NK-92 treated with Interleukin-12 subunit alpha and Interleukin-12 subunit beta, amount 100 ng/mL, for 24 hours (cell line): Measurements from ENCODE around the gene GPR89A.
"Not testable (repeated sequence)": the region's sequence is repeated elsewhere in the genome, so short reads cannot be mapped to it uniquely, and the experiment has no call there.

Source experiments
- DNase-seq: peaks from one replicate; lab custom pipeline; 2025; lab: John Stamatoyannopoulos, UW

The GPR89A gene

GRCh38 chr1:145686078-145686477 is 78.3 kb downstream of the GPR89A start:
- not testable (repeated sequence) for DNase-seq

- DNase-seq: no peak
Measured at GRCh38 chr1:145688328-145688727, 80.5 kb downstream of the GPR89A start.

- DNase-seq: no peak
Measured at GRCh38 chr1:145688924-145689323, 81.1 kb downstream of the GPR89A start.

GRCh38 chr1:145689922-145690321 is 82.1 kb downstream of the GPR89A start:
- DNase-seq: no peak

GRCh38 chr1:145690587-145691558 is 83.1 kb downstream of the GPR89A start:
- peak; percentile 35 for DNase-seq

GRCh38 chr1:145692785-145693443 is 85.1 kb downstream of the GPR89A start:
- DNase-seq: no peak

GRCh38 chr1:145695821-145696629 is 88.2 kb downstream of the GPR89A start:
- DNase-seq: no peak

- no peak for DNase-seq
Measured at GRCh38 chr1:145696630-145696960, 88.8 kb downstream of the GPR89A start.

GRCh38 chr1:145701306-145701862 is 93.6 kb downstream of the GPR89A start:
- DNase-seq: no peak

- DNase-seq: no peak
Measured at GRCh38 chr1:145702052-145702451, 94.3 kb downstream of the GPR89A start.

GRCh38 chr1:145702826-145703225 is 95.0 kb downstream of the GPR89A start:
- no peak for DNase-seq

- no peak for DNase-seq
Measured at GRCh38 chr1:145705622-145706021, 97.8 kb downstream of the GPR89A start.

- DNase-seq: no peak
Measured at GRCh38 chr1:145706086-145706664, 98.4 kb downstream of the GPR89A start.

- DNase-seq: no peak
Measured at GRCh38 chr1:145707183-145707867, 99.5 kb downstream of the GPR89A start, which contains the start of gene PDZK1. PDZK1 (minus strand) TSS chr1:145707368; CDS start chr1:145688021, 19,347 bp downstream.

- DNase-seq: no peak
Measured at GRCh38 chr1:145708063-145708462, 100.3 kb downstream of the GPR89A start.

GRCh38 chr1:145710291-145711027 is 102.7 kb downstream of the GPR89A start:
- no peak for DNase-seq

- no peak for DNase-seq
Measured at GRCh38 chr1:145711213-145711651, 103.4 kb downstream of the GPR89A start.

- no peak for DNase-seq
Measured at GRCh38 chr1:145714524-145715111, 106.8 kb downstream of the GPR89A start.

- peak; percentile 48 for DNase-seq
Measured at GRCh38 chr1:145716641-145717345, 109.0 kb downstream of the GPR89A start.
